SKM-1 (cell line): Measurements from ENCODE around the gene GRK3.
"Not testable (repeated sequence)": the region's sequence is repeated elsewhere in the genome, so short reads cannot be mapped to it uniquely, and the experiment has no call there.

Source experiments
- DNase-seq: peaks from one replicate; lab custom pipeline; 2025; ENCODE audit not compliant: unreplicated experiment; lab: John Stamatoyannopoulos, UW

Gene GRK3

DNA sequence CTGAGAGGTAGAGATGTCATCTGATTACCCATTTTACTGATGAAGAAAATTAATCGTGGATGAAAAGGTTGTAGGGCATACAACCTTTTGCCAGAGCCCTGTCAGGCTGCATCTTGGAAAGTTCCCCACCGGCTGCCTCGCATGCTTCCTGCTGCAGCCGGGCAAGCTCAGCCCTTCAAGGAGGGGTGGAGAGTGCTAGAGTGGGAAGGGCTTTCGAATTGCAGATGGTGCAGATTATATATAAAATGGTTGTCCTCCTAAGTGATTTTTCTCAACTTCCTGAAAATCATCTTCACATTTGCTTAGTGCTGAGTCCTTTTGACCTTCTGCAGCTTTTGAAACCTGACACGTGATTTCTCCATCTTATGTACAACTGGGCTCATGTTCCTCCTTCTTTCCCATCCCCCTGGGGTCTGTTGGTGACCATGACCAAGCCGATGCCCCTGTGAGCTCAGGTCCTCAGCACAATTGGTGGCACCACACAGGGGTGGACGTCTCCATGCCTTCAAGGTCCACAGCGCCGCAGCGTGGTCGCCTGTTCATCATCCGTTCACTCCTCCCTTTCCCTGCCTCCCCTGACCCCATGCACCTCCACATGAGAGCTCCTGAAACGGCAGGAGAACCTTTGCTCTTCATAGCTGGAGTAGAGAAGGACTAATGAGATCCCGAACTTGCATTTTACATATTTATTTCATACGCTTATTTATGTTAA lies 129.9 kb downstream of the GRK3 start:
- no peak for DNase-seq

DNA sequence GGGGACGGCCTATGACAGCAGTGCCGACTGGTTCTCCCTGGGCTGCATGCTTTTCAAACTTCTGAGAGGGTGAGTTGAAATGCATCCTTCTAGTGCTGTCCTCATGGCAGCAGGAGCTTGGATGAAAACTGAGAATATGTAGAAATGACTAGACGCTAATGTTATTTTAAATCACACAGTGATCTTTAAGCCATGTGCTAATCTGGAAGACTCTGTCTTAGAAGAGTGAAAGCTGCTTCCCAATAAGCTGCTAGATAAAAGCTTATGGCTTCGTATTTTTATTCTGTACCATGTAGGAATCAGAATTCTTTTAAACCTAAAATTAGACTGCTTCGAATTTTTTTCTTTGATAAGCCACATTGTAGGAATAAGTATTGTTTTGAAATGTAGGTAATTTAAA lies 130.7 kb downstream of the GRK3 start:
- no peak for DNase-seq

DNA sequence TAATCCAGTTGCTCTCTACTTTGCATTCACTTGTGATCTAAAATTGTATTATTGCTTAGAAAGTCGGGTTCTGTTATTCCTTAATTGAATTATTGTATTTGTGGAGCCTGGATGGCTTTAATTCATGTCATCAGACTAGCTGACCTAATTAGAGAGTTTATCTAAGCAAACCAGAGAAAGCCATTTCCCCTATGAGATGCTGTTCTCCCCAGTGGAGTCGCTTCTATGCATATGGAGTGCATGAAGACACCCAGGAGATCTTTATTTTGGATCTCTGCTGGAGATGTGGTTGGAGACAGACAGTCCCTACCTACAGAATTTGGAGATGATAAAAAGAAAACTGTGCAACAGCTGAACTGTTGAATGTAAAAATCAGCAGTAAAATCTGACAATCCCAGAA lies 132.3 kb downstream of the GRK3 start:
- no peak for DNase-seq

DNA sequence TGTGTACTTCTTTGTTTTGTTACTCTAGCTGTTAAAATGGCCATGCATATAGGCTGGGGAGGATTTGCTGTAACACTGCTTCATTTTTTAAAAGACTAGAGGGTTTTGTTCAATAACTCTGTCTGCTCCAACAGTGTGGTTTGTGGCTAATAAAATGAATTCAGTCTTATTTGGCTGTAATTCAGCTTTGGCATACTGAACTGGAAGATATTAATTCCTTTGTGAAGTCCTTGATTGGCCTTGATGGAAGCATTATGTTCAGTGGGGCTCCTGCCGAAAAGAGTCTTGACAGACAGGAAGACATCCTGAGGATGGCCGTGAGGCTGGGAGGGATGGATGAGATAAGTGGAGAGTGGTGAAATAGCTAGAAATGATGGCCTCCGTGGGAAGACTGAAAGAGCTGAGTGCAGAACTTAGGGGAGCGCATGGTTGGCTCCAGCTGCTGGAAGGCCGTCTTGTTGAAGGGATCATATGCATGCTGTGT lies 132.7 kb downstream of the GRK3 start:
- DNase-seq = no peak

DNA sequence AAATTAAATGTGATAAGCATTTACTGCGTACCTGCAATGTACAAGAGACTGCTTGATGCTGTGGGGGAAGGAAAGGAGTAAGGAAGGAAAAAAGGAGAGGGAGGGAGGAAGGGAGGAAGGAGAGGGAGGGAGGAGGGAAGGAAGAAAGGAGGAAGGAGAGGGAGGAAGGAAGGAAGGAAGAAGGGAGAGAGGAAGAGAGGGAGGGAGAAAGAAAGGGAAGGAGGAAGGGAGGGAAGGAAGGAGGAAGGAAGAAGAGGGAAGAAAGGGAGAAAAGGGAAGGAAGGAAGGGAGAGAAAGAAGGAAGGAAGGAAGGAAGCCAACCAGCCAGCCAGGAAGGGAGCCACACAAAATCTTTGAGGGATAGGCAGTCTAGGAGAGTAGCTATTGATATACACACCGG lies 133.5 kb downstream of the GRK3 start:
- DNase-seq = no peak

DNA sequence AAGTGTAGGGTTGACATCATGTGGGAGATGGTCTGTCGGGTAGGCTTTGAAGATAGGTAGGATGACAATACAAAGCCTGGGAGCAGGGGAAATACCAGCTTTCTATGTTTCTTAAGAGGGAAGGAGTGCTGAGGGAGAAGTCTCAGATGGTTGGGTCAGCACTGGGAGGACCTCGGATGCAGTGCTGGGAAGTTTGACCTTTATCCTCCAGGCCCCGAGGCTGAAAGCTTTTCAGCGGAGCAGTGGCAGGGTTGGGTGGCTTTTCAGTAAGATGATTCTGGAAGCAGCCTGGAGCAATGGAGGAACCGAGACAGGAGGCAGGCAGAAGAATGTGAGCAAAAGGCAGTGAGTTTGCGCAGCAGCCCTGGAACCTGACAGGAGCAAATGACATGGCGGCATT lies 134.0 kb downstream of the GRK3 start:
- no peak for DNase-seq

DNA sequence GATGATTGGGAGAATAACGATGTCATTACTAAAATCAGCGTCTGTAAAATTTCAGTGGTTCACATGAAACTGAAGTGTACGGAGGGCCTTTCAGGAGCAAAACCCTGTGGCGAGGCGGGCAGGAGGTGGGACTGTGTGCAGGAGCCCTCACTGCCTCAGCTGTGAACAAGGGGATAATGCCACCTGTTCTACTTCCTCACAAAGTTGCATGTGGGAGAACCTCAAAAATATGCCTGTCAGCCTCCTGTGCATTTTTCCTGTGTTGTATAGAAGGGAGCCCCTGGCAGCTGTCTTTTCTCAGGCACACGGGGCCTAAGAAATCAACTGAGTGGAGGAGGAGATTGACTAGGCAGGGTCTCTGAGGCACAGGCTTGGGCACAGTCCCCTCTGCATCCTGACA lies 134.5 kb downstream of the GRK3 start:
- no peak for DNase-seq

DNA sequence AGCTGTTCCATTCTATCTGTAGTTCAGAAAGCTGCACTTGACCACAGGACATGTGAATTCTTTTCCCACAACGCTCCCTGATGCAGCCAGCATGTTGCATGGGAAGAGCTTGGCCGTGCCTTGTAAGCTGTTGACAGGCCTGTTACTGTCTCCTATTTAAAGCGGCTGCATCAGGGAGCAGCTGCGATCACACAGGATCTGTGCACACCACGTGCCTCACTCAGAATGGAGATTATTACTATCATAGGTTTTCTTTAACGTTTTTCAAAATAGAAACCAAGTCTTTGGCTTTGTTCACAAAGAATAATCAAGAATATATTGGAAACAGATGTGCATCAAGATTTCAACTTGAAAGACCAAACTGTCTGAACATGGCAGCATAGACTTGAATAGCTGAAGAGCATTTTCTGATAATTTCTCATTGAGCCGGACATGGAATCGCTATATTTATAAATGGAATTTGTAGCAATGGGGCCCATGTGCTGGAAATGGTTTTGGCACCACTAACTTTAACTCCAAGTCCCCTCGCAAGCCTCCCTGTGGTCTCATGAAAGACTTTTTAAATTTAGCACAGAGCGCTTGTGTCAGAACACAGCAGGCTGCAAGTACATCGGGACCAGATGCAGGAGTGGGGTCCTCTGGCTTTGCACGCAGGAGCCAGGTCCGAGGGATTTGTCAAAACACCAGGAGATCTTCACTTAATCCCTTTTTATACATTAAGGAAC lies 136.7 kb downstream of the GRK3 start:
- no peak for DNase-seq

DNA sequence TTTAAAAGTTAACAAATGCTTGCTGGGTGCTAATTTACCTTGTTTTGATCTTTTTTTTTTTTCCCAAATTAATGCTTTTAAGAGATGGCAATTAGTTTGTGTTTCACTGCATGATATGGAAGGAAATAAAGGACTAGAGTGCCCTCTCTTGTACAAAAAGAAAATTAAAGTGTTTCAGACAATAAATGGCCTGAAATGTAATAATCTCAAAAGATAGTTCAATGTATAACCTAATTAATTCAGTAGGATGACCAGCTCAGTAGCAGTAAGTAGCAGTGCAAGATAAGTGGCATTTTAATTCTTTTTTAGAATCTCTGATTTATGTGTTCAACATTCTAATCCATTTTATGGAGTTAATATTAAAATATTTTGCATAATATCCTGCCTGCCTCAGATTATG lies 137.6 kb downstream of the GRK3 start:
- no peak for DNase-seq

DNA sequence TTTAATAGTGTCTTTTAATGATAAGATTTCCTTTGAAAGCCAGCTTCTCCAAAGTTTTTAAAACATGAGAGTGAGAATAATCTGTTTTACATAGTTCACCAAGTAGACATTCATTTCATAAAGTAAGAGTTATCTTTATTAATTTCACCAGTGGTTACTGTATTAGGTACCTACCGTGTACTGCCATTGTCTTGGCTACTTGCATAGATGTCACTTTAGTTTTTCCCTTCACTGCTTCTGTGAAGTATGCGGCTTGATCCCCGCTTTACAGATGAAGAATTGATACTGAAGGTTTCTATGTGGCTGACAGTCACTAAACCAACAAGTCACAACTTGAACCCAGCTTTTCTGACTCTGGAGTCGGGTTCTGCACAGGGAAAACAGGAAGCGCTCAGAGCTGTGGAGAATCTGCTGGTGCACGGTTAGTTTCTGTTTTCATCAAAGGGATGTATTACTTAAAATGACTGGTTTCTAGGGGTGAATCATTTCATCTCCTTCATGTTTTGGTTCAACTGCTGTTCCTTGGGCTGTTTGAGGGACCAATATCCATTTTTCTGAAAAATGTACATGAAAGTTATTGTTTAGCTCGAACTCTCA lies 138.2 kb downstream of the GRK3 start:
- no peak for DNase-seq

DNA sequence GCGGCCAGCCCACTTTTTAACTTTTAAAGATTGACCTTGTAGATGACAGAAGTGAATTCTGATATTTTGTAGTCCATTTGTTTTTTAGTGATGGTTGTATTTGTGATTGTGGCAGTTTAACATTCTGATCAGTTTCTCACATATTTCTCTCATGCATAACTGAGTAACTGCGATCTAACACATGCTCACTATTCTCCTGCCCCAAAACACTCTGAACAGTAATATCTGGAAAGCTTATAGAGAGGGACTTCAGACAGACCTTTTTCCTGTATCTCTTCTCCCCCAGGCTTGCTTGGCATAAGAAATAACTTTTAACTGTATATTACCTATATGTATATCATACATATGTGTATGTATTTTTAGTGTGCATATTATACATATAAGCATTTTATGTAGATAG lies 140.2 kb downstream of the GRK3 start:
- DNase-seq = no peak

DNA sequence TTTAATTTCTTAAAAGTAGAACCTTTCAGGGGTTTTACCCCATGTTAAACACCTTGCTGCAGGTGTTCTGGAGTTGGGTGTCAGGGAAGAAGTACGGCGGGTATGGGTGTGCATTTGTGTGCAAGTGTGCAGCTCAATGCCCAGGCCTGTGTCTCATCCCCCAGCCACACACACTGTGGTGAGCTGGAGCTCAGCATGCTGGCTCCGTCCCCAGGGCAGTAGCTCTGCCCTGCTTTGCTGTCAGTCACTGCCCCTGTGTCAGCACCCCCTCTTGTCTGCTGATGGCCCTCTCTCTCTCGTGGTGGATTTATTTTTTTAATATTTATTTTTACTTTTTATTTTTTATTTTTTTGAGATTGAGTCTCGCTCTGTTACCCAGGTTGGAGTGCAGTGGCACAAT lies 141.7 kb downstream of the GRK3 start:
- DNase-seq = no peak

DNA sequence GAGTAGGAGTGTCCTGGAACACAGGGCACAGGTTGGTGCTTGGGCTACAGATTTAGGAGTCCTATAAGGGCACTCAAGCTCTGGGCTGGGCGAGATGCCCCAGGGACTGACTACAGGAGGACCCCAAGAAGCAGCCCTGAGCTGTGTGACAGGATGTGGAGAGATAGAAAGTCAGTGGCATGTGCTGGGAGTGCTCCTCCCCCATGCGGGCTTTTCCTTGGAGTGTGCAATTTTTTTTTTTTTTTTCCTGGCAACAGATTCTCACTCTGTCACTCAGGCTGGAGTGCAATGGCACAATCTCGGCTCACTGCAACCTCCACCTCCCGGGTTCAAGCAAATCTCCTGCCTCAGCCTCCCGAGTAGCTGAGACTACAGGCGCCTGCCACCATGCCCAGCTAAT lies 144.0 kb downstream of the GRK3 start:
- not testable (repeated sequence) for DNase-seq

DNA sequence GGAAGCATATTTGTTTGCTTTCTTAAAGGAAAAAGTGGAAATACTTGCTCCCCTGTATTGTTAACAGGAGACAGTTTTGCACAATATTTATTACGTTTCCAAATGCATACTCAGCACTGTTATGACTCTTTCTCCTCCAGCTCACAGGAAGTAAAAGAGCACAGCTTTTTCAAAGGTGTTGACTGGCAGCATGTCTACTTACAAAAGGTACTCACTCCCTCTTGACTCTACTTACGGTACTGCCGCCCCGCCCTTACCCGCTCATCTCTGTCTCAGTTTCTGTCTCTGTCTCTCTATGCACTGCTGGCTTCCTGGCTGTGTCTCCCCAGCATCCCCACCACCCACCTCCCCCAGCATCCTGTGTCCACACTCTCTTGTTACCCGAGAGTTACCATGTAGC lies 145.3 kb downstream of the GRK3 start:
- DNase-seq = no peak

DNA sequence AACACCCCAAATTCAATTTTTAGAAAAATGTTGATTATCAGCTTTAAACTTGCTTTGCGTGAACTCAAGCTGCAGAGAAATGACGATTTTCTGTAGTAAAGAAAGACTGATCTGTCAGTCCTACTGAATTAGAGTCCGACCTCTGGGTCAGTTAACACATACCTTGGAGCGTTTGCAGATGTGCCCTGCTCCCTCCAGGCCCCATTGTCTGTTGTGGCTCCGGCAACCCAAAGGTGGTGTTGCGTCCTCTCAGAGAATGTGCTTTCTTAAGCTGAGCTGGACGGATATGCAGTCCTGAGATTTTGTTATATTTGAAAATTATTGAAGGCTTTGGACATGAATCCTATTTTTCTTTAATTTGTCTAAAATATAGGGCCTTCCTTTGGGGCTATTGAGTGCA lies 146.0 kb downstream of the GRK3 start:
- no peak for DNase-seq

DNA sequence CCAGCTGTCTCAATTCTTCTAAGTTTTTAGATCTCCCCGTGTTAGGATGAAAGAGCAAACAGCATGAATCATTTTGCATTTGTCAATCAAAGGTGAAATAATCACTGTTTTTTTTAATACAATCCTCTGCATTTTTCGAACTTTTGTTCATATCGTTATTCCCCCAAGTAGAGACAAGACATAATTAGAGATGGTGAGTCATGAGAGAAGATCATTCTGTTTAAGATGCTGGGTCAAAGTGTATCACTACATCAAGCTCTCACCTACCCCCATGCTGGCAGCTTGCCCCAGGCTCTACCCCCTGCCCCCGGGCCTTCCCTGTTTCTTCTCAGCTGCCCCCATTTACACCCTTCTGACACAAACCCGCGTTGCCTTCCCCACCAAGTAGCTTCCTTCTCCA lies 147.0 kb downstream of the GRK3 start:
- DNase-seq = no peak

DNA sequence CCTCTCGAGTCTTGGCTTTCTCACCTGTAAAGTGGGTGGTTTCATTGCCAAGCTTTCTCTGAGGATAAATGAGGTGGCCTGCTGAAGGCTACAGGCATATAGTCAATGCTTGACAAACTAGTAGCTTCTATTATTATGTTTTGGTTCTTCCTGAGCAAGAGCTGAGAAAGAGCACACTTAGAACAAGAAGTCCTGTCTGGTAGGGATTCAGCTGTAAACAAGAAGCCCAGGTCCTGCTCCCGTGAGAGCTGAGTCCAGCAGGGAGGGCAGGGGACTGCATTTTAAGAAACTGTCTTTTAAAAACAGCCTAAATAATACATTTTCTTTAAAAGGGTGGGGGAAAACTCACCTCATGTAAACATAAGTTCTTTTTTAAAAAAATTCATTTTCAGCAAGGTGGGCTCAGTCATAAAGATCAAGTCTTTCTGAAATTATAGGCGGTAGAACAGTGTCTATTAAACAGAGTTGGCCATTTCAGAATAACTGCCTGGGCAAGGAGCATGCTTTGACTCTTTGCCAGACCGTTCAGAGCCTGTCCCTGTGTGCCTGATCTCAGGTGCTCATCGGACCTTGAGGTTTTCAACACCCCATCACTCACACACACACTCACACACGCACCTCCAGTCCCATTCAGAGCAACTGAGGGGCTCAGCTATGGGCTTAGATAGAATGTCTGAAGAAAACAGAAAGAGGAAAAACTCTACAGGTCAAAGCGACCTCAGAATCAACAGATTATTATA lies 148.4 kb downstream of the GRK3 start:
- DNase-seq = no peak

DNA sequence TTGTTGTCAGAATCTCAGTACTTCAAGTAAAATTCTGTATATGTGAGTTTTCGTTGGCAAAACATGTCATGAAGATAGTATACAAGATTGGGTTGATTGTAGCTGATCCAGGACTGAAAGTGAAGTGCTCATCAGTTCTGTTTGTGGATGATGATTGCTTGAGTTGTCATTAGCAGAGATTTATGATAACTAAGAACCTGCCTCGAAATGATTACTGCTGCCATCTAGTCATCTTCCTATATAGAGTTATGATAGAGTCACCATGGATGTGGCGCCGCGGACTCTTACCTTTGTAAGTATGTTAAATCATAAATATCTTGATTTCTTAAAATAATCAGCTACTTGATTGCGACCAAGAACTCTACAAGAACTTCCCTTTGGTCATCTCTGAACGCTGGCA lies 149.6 kb downstream of the GRK3 start:
- no peak for DNase-seq

DNA sequence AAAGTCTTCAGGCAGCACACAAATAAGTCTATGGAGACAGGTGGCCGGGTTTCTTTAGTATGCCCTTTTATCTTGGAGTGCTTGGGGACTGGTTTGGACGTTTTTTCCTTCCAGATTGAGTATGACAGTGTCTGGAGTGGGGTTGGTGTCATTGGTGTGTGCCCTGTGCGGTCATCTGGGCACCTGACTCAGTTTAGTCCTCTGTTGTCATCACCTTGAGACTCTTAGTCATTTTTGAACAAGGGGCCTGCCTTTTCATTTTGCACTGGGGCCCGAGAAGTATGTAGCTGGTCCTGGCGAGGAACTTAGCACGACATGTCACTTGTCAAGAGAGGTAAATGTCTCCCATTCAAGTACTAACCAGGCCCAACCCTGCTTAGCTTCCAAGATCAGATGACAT lies 150.3 kb downstream of the GRK3 start:
- DNase-seq = no peak

DNA sequence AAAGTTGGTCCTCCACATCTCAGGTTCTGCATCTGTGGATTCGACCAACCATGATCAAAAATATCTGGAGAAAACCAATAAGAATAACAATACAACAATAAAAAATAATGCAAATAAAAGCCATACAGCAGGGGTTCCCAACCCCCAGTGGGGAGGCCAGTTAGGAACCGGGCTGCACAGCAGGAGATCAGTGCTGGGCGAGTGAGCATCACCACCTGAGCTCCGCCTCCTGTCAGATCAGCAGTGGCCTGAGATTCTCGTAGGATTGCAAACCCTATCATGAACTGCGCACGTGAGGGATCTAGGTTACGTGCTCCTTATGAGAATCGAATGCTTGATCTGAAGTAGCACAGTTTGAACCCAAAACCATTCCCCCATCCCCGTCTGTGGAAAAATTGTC lies 152.2 kb downstream of the GRK3 start:
- DNase-seq = no peak

DNA sequence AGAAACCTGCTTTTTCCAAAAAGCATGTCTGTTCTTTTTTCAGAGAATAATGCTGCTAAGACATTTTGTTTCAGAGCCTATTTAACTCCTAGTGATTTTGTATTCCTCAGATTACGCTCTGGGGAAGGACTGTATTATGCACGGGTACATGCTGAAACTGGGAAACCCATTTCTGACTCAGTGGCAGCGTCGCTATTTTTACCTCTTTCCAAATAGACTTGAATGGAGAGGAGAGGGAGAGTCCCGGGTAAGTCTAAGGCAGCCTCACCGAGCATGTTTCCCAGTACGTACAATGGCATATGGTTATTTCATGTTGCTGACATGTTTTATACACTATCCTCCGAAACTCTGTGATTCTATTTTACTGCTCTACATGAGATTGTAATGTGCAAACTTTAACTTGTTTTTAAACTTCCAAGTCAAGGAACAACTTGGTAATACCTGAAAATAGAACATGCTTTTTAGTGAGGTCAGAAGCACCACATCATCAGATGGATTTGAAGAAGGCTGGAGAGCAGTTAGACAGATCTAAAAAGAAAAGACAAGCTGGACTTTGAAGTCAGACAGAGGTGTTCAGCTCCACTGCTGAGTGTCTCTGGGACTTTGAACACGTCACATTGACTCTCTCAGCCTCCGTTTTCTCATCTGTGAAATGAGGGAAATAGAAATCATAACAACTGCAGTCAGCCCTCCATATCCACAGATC lies 153.8 kb downstream of the GRK3 start:
- no peak for DNase-seq
